ENCODE measurements around the gene ARNT2.

The ARNT2 gene

GRCh38 chr15:80595396-80595795 is 191.2 kb downstream of the ARNT2 start:
- Histone ChIP-seq H3K4me1 (ENCODE audit: control insufficient read depth, insufficient read depth, low read length) (no peaks in the 10 kb centered on the region), H3K27ac (ENCODE audit: low read length) (no peak overlapping the region), H3K9ac (ENCODE audit: low read length in 2 of 2) (no peak overlapping the region), H3K27me3 (ENCODE audit: control insufficient read depth in 1 of 2, insufficient read depth in 2 of 2, low read length in 2 of 2) (no peaks in the 10 kb centered on the region), H3K4me3 (ENCODE audit: low read length in 2 of 2) (no peak overlapping the region), H3K9me3 (ENCODE audit: control insufficient read depth in 2 of 2, low read length in 2 of 2) (no peaks in the 10 kb centered on the region), H3K36me3 (ENCODE audit: control insufficient read depth in 2 of 2, insufficient read depth in 2 of 2, low read length in 2 of 2) (peaks cover 2 to 3% of the 10 kb centered on the region in 2 donors)

- Histone ChIP-seq H3K9me3 (ENCODE audit: control insufficient read depth in 2 of 2, low read length in 2 of 2) (no peaks in the 10 kb centered on the region), H3K36me3 (ENCODE audit: control insufficient read depth in 2 of 2, insufficient read depth in 2 of 2, low read length in 2 of 2) (peaks cover 2 to 3% of the 10 kb centered on the region in 2 donors), H3K27me3 (ENCODE audit: control insufficient read depth in 1 of 2, insufficient read depth in 2 of 2, low read length in 2 of 2) (no peaks in the 10 kb centered on the region), H3K9ac (ENCODE audit: low read length in 2 of 2) (no peak overlapping the region), H3K27ac (ENCODE audit: low read length) (no peak overlapping the region), H3K4me1 (ENCODE audit: control insufficient read depth, insufficient read depth, low read length) (no peaks in the 10 kb centered on the region), H3K4me3 (ENCODE audit: low read length in 2 of 2) (no peak overlapping the region)
Observed at GRCh38 chr15:80596521-80596976, 192.4 kb downstream of the ARNT2 start.

- H3K27ac ChIP-seq (ENCODE audit: low read length): no peak overlapping the region
- H3K9ac ChIP-seq (ENCODE audit: low read length in 2 of 2): no peak overlapping the region
- H3K9me3 ChIP-seq (ENCODE audit: control insufficient read depth in 2 of 2, low read length in 2 of 2): no peaks in the 10 kb centered on the region
- H3K4me3 ChIP-seq (ENCODE audit: low read length in 2 of 2): no peak overlapping the region
- H3K27me3 ChIP-seq (ENCODE audit: control insufficient read depth in 1 of 2, insufficient read depth in 2 of 2, low read length in 2 of 2): no peaks in the 10 kb centered on the region
- H3K4me1 ChIP-seq (ENCODE audit: control insufficient read depth, insufficient read depth, low read length): no peaks in the 10 kb centered on the region
- peaks cover 2 to 3% of the 10 kb centered on the region in 2 donors for H3K36me3 ChIP-seq (ENCODE audit: control insufficient read depth in 2 of 2, insufficient read depth in 2 of 2, low read length in 2 of 2)
Observed at GRCh38 chr15:80597076-80597475, 192.9 kb downstream of the ARNT2 start.

- Histone ChIP-seq H3K27me3 (ENCODE audit: control insufficient read depth in 1 of 2, insufficient read depth in 2 of 2, low read length in 2 of 2) (no peaks in the 10 kb centered on the region), H3K9me3 (ENCODE audit: control insufficient read depth in 2 of 2, low read length in 2 of 2) (no peaks in the 10 kb centered on the region), H3K9ac (ENCODE audit: low read length in 2 of 2) (no peak overlapping the region), H3K4me3 (ENCODE audit: low read length in 2 of 2) (no peak overlapping the region), H3K27ac (ENCODE audit: low read length) (no peak overlapping the region), H3K36me3 (ENCODE audit: control insufficient read depth in 2 of 2, insufficient read depth in 2 of 2, low read length in 2 of 2) (peaks cover 0 to 1% of the 10 kb centered on the region in 2 donors), H3K4me1 (ENCODE audit: control insufficient read depth, insufficient read depth, low read length) (no peaks in the 10 kb centered on the region)
Observed at GRCh38 chr15:80599359-80599758, 195.2 kb downstream of the ARNT2 start.

- H3K9me3 ChIP-seq (ENCODE audit: control insufficient read depth in 2 of 2, low read length in 2 of 2): no peaks in the 10 kb centered on the region
- H3K4me3 ChIP-seq (ENCODE audit: low read length in 2 of 2): no peak overlapping the region
- H3K36me3 ChIP-seq (ENCODE audit: control insufficient read depth in 2 of 2, insufficient read depth in 2 of 2, low read length in 2 of 2): no peaks in the 10 kb centered on the region
- H3K27me3 ChIP-seq (ENCODE audit: control insufficient read depth in 1 of 2, insufficient read depth in 2 of 2, low read length in 2 of 2): no peaks in the 10 kb centered on the region
- H3K9ac ChIP-seq (ENCODE audit: low read length in 2 of 2): no peak overlapping the region
- H3K27ac ChIP-seq (ENCODE audit: low read length): no peak overlapping the region
- no peaks in the 10 kb centered on the region for H3K4me1 ChIP-seq (ENCODE audit: control insufficient read depth, insufficient read depth, low read length)
Observed at GRCh38 chr15:80600626-80601025, 196.4 kb downstream of the ARNT2 start.

- H3K4me3 ChIP-seq (ENCODE audit: low read length in 2 of 2): no peak overlapping the region
- no peaks in the 10 kb centered on the region for H3K9me3 ChIP-seq (ENCODE audit: control insufficient read depth in 2 of 2, low read length in 2 of 2)
- H3K4me1 ChIP-seq (ENCODE audit: control insufficient read depth, insufficient read depth, low read length): no peaks in the 10 kb centered on the region
- no peak overlapping the region for H3K9ac ChIP-seq (ENCODE audit: low read length in 2 of 2)
- H3K36me3 ChIP-seq (ENCODE audit: control insufficient read depth in 2 of 2, insufficient read depth in 2 of 2, low read length in 2 of 2): no peaks in the 10 kb centered on the region
- no peak overlapping the region for H3K27ac ChIP-seq (ENCODE audit: low read length)
- H3K27me3 ChIP-seq (ENCODE audit: control insufficient read depth in 1 of 2, insufficient read depth in 2 of 2, low read length in 2 of 2): no peaks in the 10 kb centered on the region
Observed at GRCh38 chr15:80601256-80601655, 197.1 kb downstream of the ARNT2 start.

GRCh38 chr15:80604583-80605575 is 200.7 kb downstream of the ARNT2 start:
- no peak overlapping the region for H3K27ac ChIP-seq (ENCODE audit: low read length)

GRCh38 chr15:80605591-80606150 is 201.5 kb downstream of the ARNT2 start:
- no peaks in the 10 kb centered on the region for H3K9me3 ChIP-seq (ENCODE audit: control insufficient read depth in 2 of 2, low read length in 2 of 2)
- H3K9ac ChIP-seq (ENCODE audit: low read length in 2 of 2): no peak overlapping the region
- no peak overlapping the region for H3K4me3 ChIP-seq (ENCODE audit: low read length in 2 of 2)
- H3K36me3 ChIP-seq (ENCODE audit: control insufficient read depth in 2 of 2, insufficient read depth in 2 of 2, low read length in 2 of 2): no peaks in the 10 kb centered on the region
- peaks cover 2% of the 10 kb centered on the region for H3K4me1 ChIP-seq (ENCODE audit: control insufficient read depth, insufficient read depth, low read length)
- H3K27ac ChIP-seq (ENCODE audit: low read length): no peak overlapping the region
- no peaks in the 10 kb centered on the region for H3K27me3 ChIP-seq (ENCODE audit: control insufficient read depth in 1 of 2, insufficient read depth in 2 of 2, low read length in 2 of 2)

More at GRCh38 chr15:80604583-80605575, 200.7 kb downstream of the ARNT2 start:
- no peak overlapping the region for H3K9ac ChIP-seq (ENCODE audit: low read length in 2 of 2)
- no peak overlapping the region for H3K4me3 ChIP-seq (ENCODE audit: low read length in 2 of 2)
- no peaks in the 10 kb centered on the region for H3K36me3 ChIP-seq (ENCODE audit: control insufficient read depth in 2 of 2, insufficient read depth in 2 of 2, low read length in 2 of 2)
- no peaks in the 10 kb centered on the region for H3K27me3 ChIP-seq (ENCODE audit: control insufficient read depth in 1 of 2, insufficient read depth in 2 of 2, low read length in 2 of 2)
- H3K4me1 ChIP-seq (ENCODE audit: control insufficient read depth, insufficient read depth, low read length): peaks cover 2% of the 10 kb centered on the region
- H3K9me3 ChIP-seq (ENCODE audit: control insufficient read depth in 2 of 2, low read length in 2 of 2): no peaks in the 10 kb centered on the region

- Histone ChIP-seq H3K9ac (ENCODE audit: low read length in 2 of 2) (no peak overlapping the region), H3K27me3 (ENCODE audit: control insufficient read depth in 1 of 2, insufficient read depth in 2 of 2, low read length in 2 of 2) (no peaks in the 10 kb centered on the region), H3K36me3 (ENCODE audit: control insufficient read depth in 2 of 2, insufficient read depth in 2 of 2, low read length in 2 of 2) (no peaks in the 10 kb centered on the region)
Observed at GRCh38 chr15:80606511-80607071, 202.4 kb downstream of the ARNT2 start.

GRCh38 chr15:80607287-80607980 is 203.3 kb downstream of the ARNT2 start:
- Histone ChIP-seq H3K27me3 (ENCODE audit: control insufficient read depth in 1 of 2, insufficient read depth in 2 of 2, low read length in 2 of 2) (no peaks in the 10 kb centered on the region), H3K4me1 (ENCODE audit: control insufficient read depth, insufficient read depth, low read length) (peaks cover 2% of the 10 kb centered on the region), H3K36me3 (ENCODE audit: control insufficient read depth in 2 of 2, insufficient read depth in 2 of 2, low read length in 2 of 2) (no peaks in the 10 kb centered on the region), H3K9me3 (ENCODE audit: control insufficient read depth in 2 of 2, low read length in 2 of 2) (no peaks in the 10 kb centered on the region), H3K4me3 (ENCODE audit: low read length in 2 of 2) (no peak overlapping the region), H3K9ac (ENCODE audit: low read length in 2 of 2) (no peak overlapping the region), H3K27ac (ENCODE audit: low read length) (no peak overlapping the region)

More at GRCh38 chr15:80606511-80607071, 202.4 kb downstream of the ARNT2 start:
- H3K27ac ChIP-seq (ENCODE audit: low read length): no peak overlapping the region
- H3K9me3 ChIP-seq (ENCODE audit: control insufficient read depth in 2 of 2, low read length in 2 of 2): no peaks in the 10 kb centered on the region
- peaks cover 2% of the 10 kb centered on the region for H3K4me1 ChIP-seq (ENCODE audit: control insufficient read depth, insufficient read depth, low read length)
- H3K4me3 ChIP-seq (ENCODE audit: low read length in 2 of 2): no peak overlapping the region
